VCaP (cell line): Measurements from ENCODE around the gene GLUD1.

ENCODE experiments used
- H3K27ac ChIP-seq: fragments of 450-650 bp; 2 replicates; pipeline ENCODE4 v1.5.1; 2017
- CTCF ChIP-seq: fragments of 450-650 bp; conservative IDR thresholded peaks from 2 replicates; pipeline ENCODE4 v1.5.1; 2017; ENCODE audit warnings: mild to moderate bottlenecking, moderate library complexity

Gene GLUD1

GRCh38 chr10:87066178-87066577 lies 28.5 kb downstream of the GLUD1 start:
- no peak overlapping the region for H3K27ac ChIP-seq
- TF ChIP-seq CTCF, result no peak

- no peak overlapping the region for H3K27ac ChIP-seq
- TF ChIP-seq CTCF, result no peak
Observed at GRCh38 chr10:87064651-87065050, 30.0 kb downstream of the GLUD1 start.

- peak overlapping the region; percentile 16; the same call in 1 of the 2 replicates for H3K27ac ChIP-seq
- no peak for TF ChIP-seq CTCF
Observed at GRCh38 chr10:87060280-87060928, 34.2 kb downstream of the GLUD1 start.

DNA sequence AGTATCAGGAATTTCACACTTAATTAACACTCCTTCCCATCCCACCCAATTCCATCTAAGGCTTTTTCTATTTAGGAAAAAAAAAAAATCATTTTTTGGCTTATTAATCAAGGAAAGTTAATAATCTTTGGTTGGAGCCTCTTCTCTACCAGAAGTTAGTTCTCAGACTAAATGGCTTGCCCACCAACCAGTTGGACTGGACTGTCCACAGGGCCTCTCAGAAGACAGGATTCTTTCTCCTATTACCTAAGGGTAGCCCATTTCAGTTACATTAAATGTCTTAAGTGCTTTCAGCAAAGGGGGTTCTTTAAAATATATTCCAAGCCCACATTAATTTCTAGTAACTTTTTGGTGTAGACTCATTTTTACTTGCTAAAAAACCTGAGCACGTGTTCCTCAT lies 35.2 kb downstream of the GLUD1 start:
- no peak for TF ChIP-seq CTCF
- H3K27ac ChIP-seq, result no peak overlapping the region

- no peak for TF ChIP-seq CTCF
- H3K27ac ChIP-seq, result peak overlapping the region; percentile 53
Observed at GRCh38 chr10:87058171-87058570, 36.5 kb downstream of the GLUD1 start.

DNA sequence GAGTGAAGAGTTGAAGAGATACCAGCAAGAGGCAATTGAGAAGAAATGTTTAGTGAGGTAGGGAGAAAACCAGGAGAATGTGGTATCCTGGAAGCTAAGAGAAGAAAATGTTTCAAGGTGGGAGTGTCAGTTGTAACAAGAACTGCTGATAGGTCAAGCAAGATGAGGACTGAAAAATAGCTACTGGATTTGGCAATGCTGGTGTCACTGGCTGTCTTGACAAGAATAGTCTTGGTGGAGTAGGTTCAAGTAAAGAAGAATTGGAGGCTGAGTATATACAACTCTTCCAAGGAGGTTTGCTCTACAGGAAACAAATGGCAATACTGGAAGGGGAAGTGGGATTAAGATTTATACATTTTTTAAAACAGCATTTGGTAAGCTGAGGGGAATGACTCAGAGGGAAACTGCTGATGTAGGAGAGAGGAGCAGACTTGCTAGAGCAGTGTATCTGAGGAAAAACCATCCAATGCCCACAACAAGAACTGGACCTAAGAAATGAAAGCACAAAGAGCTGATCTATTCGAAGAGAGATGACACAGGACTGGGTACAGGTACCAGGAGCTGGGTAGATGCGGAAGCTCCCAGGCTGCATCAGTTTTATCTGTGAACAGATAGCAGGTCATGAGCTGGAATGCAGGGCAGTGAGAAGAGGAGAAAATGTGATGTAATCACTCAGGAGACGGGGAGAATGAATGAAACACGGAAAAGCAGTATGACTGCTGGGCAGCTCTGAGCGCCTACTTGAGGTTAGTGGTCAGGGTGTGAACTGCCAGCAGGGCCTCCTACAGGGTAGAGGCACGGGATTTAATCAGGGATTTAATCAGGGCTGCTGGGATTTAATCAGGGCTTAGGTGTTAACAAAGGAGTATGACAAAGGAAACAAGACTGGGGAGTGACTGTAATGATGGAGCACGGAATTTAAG lies 40.0 kb downstream of the GLUD1 start:
- H3K27ac ChIP-seq, result peak overlapping the region; percentile 72
- no peak for TF ChIP-seq CTCF

DNA sequence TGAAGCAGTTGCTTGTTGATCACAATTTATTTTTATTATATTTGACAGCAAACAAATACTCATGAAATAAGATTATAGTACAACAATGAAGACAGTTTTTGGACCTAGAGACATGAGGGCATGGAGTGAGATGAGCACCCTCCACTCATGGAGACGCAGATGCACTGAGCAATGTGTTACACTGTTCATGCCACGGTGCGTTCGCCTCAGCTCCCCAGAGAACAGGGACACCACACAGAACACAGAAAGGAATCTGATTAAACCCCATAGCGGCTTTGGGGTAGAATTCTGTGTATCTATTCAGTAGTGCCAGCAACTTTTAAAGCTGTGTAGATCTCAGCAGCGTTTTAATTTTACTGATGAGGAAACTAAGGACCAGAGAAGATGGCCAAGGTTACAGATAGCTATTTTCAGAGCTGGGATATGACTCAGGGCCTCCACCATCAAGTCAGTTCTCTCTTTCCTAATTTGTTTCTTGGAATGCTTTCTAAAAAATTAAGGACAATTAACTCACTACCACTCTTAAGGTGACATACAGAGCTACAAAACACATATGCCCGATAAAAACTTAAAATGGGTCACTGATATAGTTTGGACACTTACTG lies 41.0 kb downstream of the GLUD1 start:
- TF ChIP-seq CTCF, result no peak
- H3K27ac ChIP-seq, result peak overlapping the region; percentile 72
